DMS53 (cell line): ENCODE results near the gene PDGFRB.

Experiments used
- DNase-seq: peaks from one replicate; lab custom pipeline; 2025; lab: John Stamatoyannopoulos, UW

PDGFRB gene

DNA sequence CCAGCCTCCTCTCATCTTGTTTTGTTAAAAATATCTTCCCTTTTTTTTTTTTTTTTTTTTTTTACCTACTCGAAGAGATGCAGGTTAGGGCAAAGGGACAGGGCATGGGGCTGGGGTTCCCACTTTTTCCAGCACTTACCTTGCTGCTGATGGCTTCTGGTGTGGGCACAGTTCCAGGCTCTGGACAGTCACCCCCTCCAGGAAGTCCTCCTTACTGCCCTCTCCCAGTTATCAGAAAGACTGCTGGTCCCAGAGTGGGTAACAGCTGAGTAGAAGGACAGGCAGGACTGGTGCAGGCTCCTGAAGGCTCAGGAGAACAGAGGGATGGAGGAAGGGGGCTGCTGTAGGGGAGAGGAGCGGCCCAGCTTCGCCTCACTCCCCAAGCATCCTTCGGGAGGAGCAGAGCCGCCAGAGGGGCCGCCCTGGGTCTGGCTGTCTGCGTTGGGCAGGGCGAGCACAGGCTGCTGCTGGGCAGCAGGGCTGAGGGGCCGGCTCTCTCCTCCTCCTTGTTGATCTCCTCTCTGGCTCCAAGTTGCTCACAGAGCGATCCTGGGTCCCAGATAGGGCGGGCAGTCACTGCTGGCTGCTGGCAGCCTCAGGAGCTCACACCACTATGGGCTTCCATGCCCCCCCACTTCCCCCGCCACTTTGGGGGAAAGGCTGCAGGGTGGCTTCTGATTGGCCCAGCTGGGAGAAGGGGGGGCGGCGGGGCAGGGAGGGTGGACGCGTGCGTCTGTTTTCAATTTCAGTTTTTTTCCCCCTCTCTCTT, at the start of gene PDGFRB:
TSS of gene PDGFRB (minus strand) at position 588 of the 769 bp plus-strand sequence. CDS start 18,798 bp downstream, outside the sequence.
- DNase-seq = peak; percentile 66

GRCh38 chr5:150204590-150204960, 48.9 kb upstream of the PDGFRB start:
- no peak for DNase-seq

DNA sequence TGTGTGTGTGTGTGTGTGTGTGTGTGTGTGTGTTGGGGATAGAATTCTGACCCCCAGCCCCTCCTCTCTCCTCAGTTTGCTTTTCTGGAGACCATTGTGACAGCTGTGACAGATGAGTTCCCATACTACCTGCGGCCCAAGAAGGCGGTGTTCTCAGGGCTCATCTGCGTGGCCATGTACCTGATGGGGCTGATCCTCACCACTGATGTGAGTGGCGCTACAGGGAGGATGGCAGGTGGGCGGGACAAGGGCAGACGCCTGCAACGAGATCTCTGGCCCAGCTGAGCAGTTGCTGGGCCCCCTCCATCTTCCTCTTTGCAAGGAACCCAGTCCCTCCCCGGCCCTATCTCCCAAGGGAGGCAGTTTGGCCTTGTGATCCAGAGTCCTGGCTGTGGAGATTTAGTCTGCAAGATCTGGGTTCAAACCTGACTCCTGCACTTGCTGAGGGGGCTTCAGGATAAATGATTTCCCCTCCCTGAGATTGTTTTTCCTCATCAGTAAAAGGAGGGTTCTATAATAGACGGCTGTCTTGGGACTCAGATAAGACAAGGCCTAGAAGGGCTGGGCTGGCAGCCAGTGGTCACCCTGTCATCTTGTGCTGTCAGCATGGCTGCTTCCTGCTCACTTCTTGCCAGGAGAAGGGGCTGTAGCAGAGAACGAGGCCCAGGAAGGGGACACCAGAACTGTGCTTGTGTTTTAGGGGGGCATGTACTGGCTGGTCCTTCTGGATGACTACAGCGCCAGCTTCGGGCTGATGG, 48.4 kb upstream of the PDGFRB start:
- no peak for DNase-seq

DNA sequence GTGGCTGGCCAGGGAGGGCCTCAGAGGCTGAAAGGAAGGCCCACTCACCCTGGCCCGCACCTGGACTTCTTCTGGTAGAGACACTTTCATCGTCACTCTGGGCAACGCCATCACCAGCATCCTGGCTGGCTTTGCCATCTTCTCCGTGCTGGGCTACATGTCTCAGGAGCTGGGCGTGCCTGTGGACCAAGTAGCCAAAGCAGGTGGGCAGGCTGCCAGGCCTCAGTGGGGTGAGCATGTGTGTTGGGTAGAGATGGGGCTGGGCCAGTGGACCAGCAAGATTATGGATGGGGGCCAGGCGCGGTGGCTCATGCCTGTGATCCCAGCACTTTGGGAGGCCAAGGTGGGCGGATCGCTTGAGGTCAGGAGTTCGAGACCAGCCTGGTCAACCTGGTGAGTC, 46.9 kb upstream of the PDGFRB start:
- DNase-seq = no peak

DNA sequence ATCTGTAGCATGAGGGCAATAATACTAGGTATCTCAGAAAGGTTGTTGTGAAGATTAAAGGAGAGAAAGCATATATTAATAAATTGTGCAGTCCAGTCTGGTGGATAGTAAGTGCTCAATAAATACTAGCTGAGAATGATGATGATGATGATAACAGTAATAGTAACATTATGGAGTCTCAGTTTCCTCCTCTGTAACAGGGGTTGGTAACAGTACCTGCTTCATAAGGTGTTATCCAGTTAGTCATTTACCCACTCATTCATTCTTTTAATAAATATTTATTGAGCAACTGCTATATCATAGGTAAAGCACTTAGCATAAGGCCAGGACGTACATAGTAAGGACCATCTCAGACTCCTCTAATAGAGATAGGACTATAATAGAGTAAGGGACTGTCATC, 41.8 kb upstream of the PDGFRB start:
- DNase-seq = no peak

DNA sequence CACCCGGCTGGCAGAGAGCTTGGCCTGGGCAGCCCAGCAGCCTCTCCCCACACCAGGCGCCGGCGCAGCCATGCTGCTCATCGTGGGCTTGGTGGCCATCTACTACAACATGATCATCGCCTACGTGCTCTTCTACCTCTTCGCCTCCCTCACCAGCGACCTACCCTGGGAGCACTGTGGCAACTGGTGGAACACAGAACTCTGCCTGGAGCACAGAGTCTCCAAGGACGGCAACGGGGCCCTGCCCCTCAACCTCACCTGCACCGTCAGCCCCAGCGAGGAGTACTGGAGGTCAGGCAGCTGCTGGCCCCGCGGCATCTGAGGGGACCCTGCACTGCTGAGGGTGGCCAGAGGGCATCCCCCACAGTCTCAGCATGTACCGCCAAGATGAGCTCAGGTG, 41.3 kb upstream of the PDGFRB start:
- no peak for DNase-seq

DNA sequence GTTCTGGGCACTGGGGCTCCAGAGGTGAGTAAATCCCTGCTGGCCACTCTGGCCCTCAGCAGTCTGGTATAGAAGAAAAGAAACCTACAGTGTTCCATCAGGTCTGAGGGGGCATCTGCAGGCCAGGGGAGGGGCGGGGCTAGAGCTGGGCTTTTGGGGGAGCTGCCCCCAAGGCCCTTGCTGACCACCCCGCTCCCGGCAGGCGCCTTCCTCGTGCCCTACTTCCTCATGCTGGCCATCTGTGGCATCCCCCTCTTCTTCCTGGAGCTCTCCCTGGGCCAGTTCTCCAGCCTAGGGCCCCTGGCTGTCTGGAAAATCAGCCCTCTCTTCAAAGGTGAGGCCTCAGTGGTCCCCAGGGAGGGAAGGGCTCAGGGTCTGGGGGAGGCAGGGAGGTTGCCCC, 40.9 kb upstream of the PDGFRB start:
- DNase-seq = no peak

DNA sequence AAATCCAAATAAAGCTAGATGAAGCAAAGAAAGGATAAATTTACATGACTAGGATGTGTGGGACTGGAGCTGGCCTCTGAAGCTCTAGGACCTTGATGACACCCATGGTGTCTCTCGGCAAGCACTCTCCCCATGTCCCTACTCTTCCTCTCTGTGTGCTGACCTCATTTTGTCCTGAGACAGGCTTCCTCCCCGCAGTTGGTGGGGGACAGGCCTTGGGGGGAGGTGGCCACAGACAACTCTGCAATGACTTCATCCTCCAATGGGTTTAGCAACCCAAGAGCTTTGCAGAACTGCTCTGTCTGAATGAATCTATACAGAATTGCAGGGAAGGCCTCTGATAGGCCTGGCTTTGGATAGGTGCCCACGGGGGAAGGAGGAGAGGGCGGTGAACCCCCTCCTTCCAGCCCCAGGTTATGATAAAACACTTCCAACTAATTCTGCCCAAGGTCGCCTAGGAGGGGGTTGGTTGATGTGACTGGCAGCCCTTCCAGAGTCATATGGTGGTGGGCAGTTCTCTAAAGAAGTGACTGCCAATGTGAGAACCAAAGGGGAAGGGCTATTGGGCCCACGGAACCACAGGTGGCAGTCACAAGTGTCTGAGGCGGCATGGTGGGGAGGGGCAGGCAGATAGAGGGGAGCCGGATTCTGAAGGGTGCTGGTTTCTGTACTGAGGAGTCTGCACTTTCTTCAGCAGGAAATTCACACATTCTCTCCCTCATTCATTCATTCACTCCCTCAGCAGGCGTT, 40.3 kb upstream of the PDGFRB start:
- DNase-seq = no peak

DNA sequence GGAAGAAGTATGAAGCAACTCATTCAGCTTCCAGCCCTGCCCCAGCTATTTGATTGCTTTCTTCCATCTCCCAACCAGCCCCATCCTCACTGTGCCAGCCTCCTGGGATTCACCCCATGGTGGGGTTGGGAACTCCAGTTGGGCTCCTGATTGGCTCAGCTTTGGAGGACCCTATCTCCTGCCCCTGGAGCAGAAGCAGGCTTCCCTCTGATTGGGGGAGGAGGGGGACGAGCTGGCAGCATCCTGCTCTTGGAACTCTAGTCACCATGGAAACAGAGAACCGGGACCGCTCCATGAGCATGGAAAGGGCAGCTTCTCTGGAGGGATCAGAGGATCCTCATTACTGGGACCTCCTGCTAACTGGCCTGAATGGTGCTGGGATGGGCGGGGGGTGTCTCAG, 36.8 kb upstream of the PDGFRB start:
- DNase-seq = no peak

DNA sequence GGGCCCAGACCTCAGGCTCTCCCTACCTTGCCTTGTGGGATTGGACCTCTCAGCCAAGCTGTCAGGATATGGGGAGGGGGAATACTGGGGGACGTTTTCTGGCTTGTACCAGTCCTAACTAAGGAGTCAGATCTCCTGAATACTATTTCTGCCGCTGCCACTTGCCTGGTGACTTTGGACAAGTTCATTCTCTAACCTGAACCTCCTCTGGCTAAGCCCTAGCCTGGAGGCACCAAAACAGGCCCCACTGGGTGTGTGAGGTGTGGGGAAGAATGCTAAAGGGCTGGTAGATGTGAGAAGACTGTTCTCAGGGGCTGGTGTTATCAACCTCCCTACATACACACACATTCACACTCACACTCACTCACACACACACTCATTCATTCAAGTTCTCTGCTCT, 35.3 kb upstream of the PDGFRB start:
- DNase-seq = no peak

DNA sequence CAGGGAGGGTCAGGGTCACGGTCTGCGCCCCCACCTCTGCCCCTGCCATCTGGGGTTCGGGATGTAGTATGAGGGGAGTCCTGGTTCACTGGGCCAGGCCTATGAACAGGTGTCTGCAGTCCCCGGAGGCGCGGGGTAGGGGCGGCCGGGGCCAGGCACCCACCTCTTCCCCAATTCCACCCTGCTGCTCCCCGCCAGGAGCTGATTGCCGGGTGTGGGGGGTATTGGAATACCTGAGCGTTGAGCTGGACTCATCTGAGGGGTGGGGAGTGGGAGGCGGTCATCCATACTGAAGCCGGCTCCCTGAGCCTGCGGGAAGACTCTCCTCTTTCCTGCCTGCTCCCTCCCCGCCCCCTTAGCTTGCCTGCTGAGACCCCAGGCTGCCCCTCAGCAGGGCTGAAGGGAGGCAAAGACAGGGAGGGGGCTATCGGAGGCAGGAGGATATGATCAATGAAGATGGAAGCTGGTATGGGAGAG, 34.9 kb upstream of the PDGFRB start:
- no peak for DNase-seq

DNA sequence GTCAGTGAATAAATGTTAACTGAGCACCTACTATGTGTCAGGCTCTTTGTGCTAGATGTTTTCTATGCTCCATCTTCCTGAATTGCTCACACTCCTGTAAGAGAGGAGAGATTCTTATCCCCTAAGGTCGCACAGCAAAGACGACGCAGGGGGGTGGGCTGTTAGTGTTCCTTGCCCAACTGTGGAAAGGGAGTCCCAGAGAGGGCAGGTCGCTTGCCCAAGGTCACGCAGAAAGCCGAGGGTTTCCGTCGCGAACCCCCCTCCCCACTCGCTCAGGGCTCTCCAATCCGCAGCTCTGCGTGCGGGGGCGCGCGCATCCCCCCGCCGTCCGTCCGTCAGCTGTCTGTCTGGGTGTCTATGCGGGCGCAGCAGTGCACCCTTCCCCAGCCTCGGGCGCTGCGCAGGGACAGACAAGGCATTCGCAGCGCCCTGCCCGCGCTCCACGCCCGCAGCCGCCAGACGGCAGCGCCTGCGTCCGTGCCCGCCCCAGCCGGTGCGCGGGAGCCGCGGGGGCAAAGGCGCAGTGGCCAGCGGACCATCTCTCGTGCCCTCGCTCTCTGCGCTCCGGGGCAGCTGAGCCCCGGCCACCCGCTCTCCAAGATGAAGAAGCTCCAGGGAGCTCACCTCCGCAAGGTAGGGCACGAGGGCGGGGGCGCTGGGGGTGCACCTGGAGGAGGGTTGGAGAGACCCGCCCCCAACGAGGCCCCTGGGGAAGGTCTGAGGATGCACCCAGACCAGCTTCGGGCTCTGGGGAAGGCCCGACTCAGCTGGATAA, 34.3 kb upstream of the PDGFRB start, which contains the start of gene SLC6A7:
TSS of gene SLC6A7 (plus strand) at position 335 of the 775 bp plus-strand sequence. CDS start at position 601, 266 bp downstream.
- DNase-seq = no peak

DNA sequence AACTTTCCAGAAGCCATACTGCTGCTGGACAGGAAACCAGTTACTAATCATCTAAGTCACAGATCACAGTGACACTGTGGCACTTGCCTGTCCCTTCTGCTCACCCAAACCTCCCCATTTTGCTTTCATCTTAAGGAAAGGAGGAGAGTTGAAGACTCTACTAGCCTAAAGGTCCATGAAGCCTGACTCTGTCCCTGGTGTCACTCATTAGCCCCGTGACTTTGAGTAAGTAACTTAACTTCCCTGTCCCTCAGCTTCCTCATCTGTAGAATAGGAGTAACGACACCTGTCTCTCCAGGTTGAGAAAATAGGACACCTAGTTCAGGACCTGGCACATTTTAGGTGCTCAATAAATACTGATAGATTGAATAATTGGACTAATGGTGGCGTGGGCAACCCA, 33.7 kb upstream of the PDGFRB start:
- no peak for DNase-seq

- DNase-seq = no peak
Measured at GRCh38 chr5:150188146-150188842, 32.6 kb upstream of the PDGFRB start.

GRCh38 chr5:150186897-150187296, 31.3 kb upstream of the PDGFRB start:
- no peak for DNase-seq

DNA sequence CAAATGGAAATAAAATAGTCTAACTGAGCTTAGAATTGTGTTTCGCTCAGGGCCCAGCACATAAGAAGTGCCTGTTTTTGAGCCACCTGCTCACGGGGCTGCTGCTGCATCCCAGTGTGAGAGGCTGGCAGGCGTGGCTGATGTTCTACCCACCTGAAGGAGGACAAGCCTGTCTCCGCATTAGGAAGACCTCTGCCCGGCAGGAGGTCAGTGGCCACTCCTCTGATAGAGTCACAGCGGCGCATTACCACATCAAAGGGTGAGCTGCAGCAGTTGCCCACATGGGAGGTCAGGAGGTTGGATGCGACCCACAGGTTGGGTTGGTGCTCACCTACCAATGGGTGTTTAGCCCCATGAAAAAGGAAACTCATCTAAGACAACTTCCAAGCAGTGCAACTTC, 30.5 kb upstream of the PDGFRB start:
- DNase-seq = no peak

DNA sequence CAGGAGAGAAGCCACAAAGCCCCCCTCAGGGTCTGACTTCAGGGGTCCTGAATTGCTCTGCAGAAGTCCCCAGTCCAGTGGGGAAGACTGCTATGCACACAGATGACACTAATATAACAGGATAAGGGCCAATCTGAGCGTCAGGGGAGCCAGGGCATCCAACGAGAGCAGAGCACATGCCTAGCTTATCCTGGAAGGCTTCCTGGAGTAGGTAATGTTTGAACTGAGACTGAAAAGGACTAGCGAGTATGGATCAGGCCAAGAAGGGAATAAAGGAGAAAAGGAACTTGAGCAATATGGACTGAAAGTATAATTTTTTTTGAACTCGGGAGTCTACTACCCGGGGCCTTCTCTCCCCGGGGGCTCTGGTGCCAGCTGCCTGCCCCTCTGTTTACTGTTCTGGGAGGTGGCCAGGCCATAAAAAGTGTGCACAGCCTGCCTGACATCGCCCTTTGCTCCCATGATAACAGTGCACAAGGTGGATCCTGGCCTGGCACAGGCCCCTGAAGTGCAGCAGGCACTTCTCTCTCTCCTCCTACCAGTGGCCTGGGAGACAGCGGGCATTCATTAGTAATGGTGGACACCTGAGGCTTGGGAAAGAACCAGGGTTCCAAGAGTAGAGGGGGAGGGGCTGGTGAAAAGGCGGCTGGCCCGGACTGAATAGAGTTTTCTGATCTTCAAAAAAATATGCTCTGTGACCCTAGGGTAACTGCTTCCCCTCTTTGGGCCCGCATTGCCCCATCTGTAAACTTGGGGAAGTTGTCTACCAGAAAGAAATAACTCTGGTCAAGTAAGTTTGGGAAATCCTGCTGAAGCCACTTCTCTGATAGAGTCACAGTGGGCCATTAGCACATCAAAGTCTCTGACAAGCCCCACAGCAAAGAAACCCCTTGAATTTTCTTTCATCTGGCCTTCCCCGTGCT, 29.6 kb upstream of the PDGFRB start:
- DNase-seq = no peak

DNA sequence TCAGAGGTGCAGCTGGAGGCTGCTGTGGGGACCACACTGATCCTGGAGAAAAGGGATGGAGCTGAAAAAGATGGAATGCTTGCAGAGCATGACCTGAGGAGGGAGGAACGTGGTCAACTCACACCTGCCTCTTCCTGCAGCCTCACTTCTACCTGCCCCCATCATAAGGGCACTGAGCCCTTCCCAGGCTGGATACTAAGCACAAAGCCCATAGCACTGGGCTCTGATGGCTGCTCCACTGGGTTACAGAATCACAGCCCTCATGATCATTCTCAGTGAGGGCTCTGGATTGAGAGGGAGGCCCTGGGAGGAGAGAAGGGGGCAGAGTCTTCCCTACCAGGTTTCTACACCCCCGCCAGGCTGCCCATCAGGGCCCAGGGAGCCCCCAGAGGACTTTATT, 28.4 kb upstream of the PDGFRB start:
- no peak for DNase-seq

- no peak for DNase-seq
Measured at GRCh38 chr5:150183436-150183835, 27.8 kb upstream of the PDGFRB start.

GRCh38 chr5:150182774-150183173, 27.1 kb upstream of the PDGFRB start:
- DNase-seq = no peak
